HepG2 (cell line): ENCODE data around the gene THADA. TPM values are rescaled to one million over a fixed set of nuclear protein-coding genes. Genes with fewer than 3 reads are reported as not detected.

Experiments used
- ATAC-seq: fragments of 200-7000 bp; cut with Tn5 transposase; 3 replicates; pipeline ENCODE4 v1.9.1; 2020; ENCODE audit warnings: mild to moderate bottlenecking, moderate library complexity
- BruUV-seq: library from RNA; stranded (reverse); fragments of 400-500 nt; replicated peaks from 2 replicates; lab custom pipeline; 2021; lab: Mats Ljungman, UMichigan
- CTCF ChIA-PET: fragments of 300-600 bp; formaldehyde crosslinking; extraction: SDS; loops from one replicate; lab custom pipeline; 2021; ENCODE audit warnings: low total read pairs, inconsistent platforms, low intra/inter-chr PET ratio; lab: Yijun Ruan, JAX
- POLR2A ChIA-PET: fragments of 350-600 bp; sonication (Branson Sonifier 250); formaldehyde crosslinking; loops from one replicate; lab custom pipeline; 2020; ENCODE audit warnings: antibody characterized with exemption, inconsistent platforms; lab: Yijun Ruan, JAX
- DNase-seq: peaks from one replicate; pipeline ENCODE4 v3.0.0-alpha.2; 2015; ENCODE audit warnings: low spot score
- FAIRE-seq: peaks from 3 replicates; lab custom pipeline; 2011; peaks lifted over from hg19 to GRCh38; lab: Jason Lieb, UNC
- H2AFZ ChIP-seq: one replicate; pipeline ENCODE4 v1.6.1; 2011; ENCODE audit warnings: low read length, inconsistent platforms
- H3K27ac ChIP-seq: fragments of 300-600 bp; 3 replicates; pipeline ENCODE4 v1.8.0; 2011; ENCODE audit warnings: mixed run types, mild to moderate bottlenecking, mixed read lengths, low read length, inconsistent platforms; ENCODE audit not compliant: insufficient read depth; ENCODE audit errors: extremely low read length
- H3K27me3 ChIP-seq, 2 experiments: fragments of 200-600 bp in 1 of 2; 2 replicates in 1 of 2; 3 replicates in 1 of 2; pipeline versions ENCODE4 v1.6.0 to v1.8.0; 2011; ENCODE audit warnings: low read length in 2 of 2, mild to moderate bottlenecking in 2 of 2, moderate library complexity in 2 of 2, inconsistent platforms in 1 of 2; ENCODE audit not compliant: insufficient read depth in 2 of 2, control insufficient read depth in 1 of 2
- H3K36me3 ChIP-seq, 2 experiments: fragments of 200-600 bp in 1 of 2; replicated peaks in 1 of 2; 2 replicates in 1 of 2; 3 replicates in 1 of 2; pipeline versions ENCODE4 v1.5.1 to v1.8.0; 2011; ENCODE audit warnings: low read length in 2 of 2, inconsistent platforms in 1 of 2; ENCODE audit not compliant: insufficient read depth in 2 of 2, control insufficient read depth in 1 of 2
- H3K4me1 ChIP-seq: 2 replicates; pipeline ENCODE4 v1.5.1; 2012; ENCODE audit warnings: low read length, inconsistent platforms; ENCODE audit not compliant: insufficient read depth
- H3K4me2 ChIP-seq: 2 replicates; pipeline ENCODE4 v1.6.0; 2011; ENCODE audit warnings: low read depth, low read length, inconsistent platforms
- H3K4me3 ChIP-seq, 3 experiments: fragments of 200-600 bp in 1 of 3; sonication (generic), shearing (Covaris generic) in 1 of 3; replicated peaks in 1 of 3; 2 replicates each; pipeline ENCODE4 v1.5.1; 2011 to 2016; ENCODE audit warnings: low read length in 3 of 3, inconsistent platforms in 2 of 3, low read depth in 2 of 3, mild to moderate bottlenecking in 2 of 3, control low read depth in 1 of 3, mixed read lengths in 1 of 3; ENCODE audit not compliant: insufficient read depth in 1 of 3
- H3K79me2 ChIP-seq: one replicate; pipeline ENCODE4 v1.6.1; 2011; ENCODE audit warnings: low read length, inconsistent platforms; ENCODE audit not compliant: insufficient read depth
- H3K9ac ChIP-seq: 2 replicates; pipeline ENCODE4 v1.6.0; 2011; ENCODE audit warnings: mild to moderate bottlenecking, low read depth, low read length, inconsistent platforms; ENCODE audit not compliant: insufficient read depth
- H3K9me3 ChIP-seq: 2 replicates; pipeline ENCODE4 v1.5.1; 2012; ENCODE audit warnings: mild to moderate bottlenecking, low read length
- H4K20me1 ChIP-seq: 2 replicates; pipeline ENCODE4 v1.6.0; 2011; ENCODE audit warnings: inconsistent platforms, mild to moderate bottlenecking, low read length, moderate library complexity; ENCODE audit not compliant: insufficient read depth
- FOXC1 ChIP-seq: sonication (generic); formaldehyde crosslinking; IDR thresholded peaks from 2 replicates; pipeline ENCODE4 v1.8.0; 2022; ENCODE audit warnings: mild to moderate bottlenecking, missing genetic modification reagents, borderline replicate concordance
- ZFP41 ChIP-seq: sonication (generic); formaldehyde crosslinking; IDR thresholded peaks from 2 replicates; pipeline ENCODE4 v1.4.0; 2020; ENCODE audit warnings: mild to moderate bottlenecking, missing genetic modification reagents, borderline replicate concordance
- ZNF503 ChIP-seq: sonication (generic); formaldehyde crosslinking; IDR thresholded peaks from 2 replicates; pipeline ENCODE4 v1.4.0; 2020; ENCODE audit warnings: missing genetic modification reagents
- WGBS: methylation state at CpG from one replicate; pipeline ENCODE4 v1.1.6; 2017; ENCODE audit warnings: low lambda C conversion rate; 5-methylcytosine and 5-hydroxymethylcytosine counted together
- in situ Hi-C: cut with HindIII; loops from 2 replicates; pipeline ENCODE4 v1.10.0; 2017; ENCODE audit warnings: low pct_unique_long_range_greater_than_20kb; ENCODE audit not compliant: extremely low pct_ligation_motif_present
- intact Hi-C: fragments of 100-400 bp; cut with micrococcal nuclease; formaldehyde crosslinking; loops from one replicate; pipeline ENCODE4 v1.10.0; 2022; ENCODE audit not compliant: unreplicated experiment
- polyA plus RNA-seq, 8 experiments: library from polyadenylated mRNA; depleted of rRNA in 3 of 8; stranded (reverse) in 7 of 8; unstranded in 1 of 8; fragments of >200 nt; fragmentation: Illumina TruSeq in 4 of 8; extraction: Trizol in 4 of 8; gene quantifications; 2 replicates each; pipeline versions ENCODE4 v1.2.1 to v1.2.3, GENCODE V29; 2011 to 2016; ENCODE audit warnings: low read depth in 4 of 8, missing spikeins in 1 of 8, mixed read lengths in 1 of 8; ENCODE audit not compliant: insufficient read depth in 1 of 8
- total RNA-seq, 5 experiments: library from RNA; depleted of rRNA; stranded (reverse); fragments of >200 nt; fragmentation: Illumina TruSeq; extraction: Trizol; gene quantifications; 2 replicates each; pipeline ENCODE4 v1.2.3, GENCODE V29; 2016; ENCODE audit warnings: low read depth in 1 of 5

THADA gene
- total and polyA plus RNA-seq, 2 of the 13 experiments (the other 11 are each of a cell fraction or from before 2014, with no cell fraction given), result 12.7 to 21.7 TPM

GRCh38 chr2:43201016-43201415, 394.8 kb downstream of the THADA start:
- ChIA-PET POLR2A (interaction anchor here (1.1 to 10.9 kb wide), 3 partner anchors 19 to 43 kb away, joined by 3 to 324 read pairs (median 83); partner anchors contain the start of gene ZFP36L2), CTCF (no interaction called here)
- ATAC-seq (no peak), FAIRE-seq (no peak), DNase-seq (no peak)
- H2AFZ ChIP-seq, result no peak overlapping the region
- no peaks in the 10 kb centered on the region for H3K9me3 ChIP-seq
- TF ChIP-seq FOXC1 (CRISPR knock-in tag), result peak; percentile 45; the same call in 1 of the 2 replicates
- TF ChIP-seq ZFP41 (CRISPR knock-in tag), result 0 out of 2 replicates have a peak, but pooled peaks have one; percentile 51
- TF ChIP-seq ZNF503 (CRISPR knock-in tag), result no peak
- no peak overlapping the region for H3K9ac ChIP-seq
- 93% methylated on average over 7 of the region's 7 CpGs for WGBS
- BruUV-seq, result no TSS peak
- peaks cover 65% of the 10 kb centered on the region for H3K4me1 ChIP-seq
- H3K36me3 ChIP-seq, result no peaks in the 10 kb centered on the region
- no peak overlapping the region for H3K27ac ChIP-seq
- H3K27me3 ChIP-seq, result no peaks in the 10 kb centered on the region
- in situ Hi-C loops (no loop called here), intact Hi-C loops (no loop called here)
- no peak overlapping the region for H3K4me2 ChIP-seq
- H4K20me1 ChIP-seq, result no peaks in the 10 kb centered on the region
- H3K79me2 ChIP-seq, result no peaks in the 10 kb centered on the region
- no peak overlapping the region for H3K4me3 ChIP-seq
